ENCODE results near the gene PHPT1. TPM values are rescaled to one million over a fixed set of nuclear protein-coding genes. Genes with fewer than 3 reads are reported as not detected.

PHPT1 gene
- total and polyA plus RNA-seq, 2 of the 13 experiments (the other 11 are each of a cell fraction or from before 2014, with no cell fraction given): 189 to 192 TPM

DNA sequence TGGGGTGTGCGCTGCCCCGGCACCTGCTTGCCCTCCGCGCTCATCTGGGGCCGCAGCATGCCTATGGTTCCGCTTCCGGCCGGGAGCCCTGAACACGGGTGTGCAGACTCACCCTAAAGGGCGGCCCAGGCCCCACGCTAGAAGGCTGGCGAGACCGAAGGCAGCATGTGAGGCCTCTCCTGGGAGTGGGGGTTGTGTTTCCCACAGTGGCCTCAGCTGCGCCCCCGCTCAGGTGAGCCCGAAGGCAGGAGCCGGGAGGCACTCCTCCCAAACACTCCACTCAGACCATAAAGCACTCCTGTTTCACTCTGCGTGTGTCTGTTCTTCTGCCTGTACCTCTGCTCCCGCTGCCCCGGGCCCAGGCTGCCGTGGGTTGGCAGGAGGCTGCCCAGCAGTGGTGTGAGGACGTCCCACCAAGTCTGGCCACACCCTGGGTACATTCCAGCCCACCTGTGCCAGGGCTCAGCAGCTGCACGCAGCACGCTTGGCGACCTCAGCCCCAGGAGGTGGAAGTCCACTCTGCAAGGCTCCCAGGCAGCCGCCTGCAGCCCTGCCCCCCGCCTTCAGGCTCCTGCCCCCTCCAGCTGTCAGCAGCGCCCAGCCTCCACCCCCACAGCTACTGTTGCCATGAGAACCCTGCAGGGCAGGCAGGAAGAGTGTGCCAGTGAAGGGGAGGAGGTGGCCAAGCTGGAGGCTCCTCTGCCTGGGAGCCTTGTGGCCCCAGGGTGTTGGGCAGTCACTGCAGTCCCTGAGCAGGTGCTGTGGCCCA, 8.1 kb upstream of the PHPT1 start (continued):
- TF ChIP-seq, protein P1, sequence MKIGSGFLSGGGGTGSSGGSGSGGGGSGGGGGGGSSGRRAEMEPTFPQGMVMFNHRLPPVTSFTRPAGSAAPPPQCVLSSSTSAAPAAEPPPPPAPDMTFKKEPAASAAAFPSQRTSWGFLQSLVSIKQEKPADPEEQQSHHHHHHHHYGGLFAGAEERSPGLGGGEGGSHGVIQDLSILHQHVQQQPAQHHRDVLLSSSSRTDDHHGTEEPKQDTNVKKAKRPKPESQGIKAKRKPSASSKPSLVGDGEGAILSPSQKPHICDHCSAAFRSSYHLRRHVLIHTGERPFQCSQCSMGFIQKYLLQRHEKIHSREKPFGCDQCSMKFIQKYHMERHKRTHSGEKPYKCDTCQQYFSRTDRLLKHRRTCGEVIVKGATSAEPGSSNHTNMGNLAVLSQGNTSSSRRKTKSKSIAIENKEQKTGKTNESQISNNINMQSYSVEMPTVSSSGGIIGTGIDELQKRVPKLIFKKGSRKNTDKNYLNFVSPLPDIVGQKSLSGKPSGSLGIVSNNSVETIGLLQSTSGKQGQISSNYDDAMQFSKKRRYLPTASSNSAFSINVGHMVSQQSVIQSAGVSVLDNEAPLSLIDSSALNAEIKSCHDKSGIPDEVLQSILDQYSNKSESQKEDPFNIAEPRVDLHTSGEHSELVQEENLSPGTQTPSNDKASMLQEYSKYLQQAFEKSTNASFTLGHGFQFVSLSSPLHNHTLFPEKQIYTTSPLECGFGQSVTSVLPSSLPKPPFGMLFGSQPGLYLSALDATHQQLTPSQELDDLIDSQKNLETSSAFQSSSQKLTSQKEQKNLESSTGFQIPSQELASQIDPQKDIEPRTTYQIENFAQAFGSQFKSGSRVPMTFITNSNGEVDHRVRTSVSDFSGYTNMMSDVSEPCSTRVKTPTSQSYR (CRISPR knock-in tag; IDR thresholded peaks at IDR 0.05; ENCODE audit: borderline replicate concordance): peak; percentile 87; the same call in 1 of the 2 replicates
- TF ChIP-seq, protein P2, sequence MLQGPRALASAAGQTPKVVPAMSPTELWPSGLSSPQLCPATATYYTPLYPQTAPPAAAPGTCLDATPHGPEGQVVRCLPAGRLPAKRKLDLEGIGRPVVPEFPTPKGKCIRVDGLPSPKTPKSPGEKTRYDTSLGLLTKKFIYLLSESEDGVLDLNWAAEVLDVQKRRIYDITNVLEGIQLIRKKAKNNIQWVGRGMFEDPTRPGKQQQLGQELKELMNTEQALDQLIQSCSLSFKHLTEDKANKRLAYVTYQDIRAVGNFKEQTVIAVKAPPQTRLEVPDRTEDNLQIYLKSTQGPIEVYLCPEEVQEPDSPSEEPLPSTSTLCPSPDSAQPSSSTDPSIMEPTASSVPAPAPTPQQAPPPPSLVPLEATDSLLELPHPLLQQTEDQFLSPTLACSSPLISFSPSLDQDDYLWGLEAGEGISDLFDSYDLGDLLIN (CRISPR knock-in tag; IDR thresholded peaks at IDR 0.05; ENCODE audit: borderline replicate concordance): no peak
- TF ChIP-seq TGIF2 (CRISPR knock-in tag; IDR thresholded peaks at IDR 0.05) (peak; percentile 51; the same call in 1 of the 2 replicates), ZFP36 (IDR thresholded peaks at IDR 0.05; ENCODE audit: borderline replicate concordance, low read depth, low read length, partially characterized antibody) (no peak), ZBTB20 (CRISPR knock-in tag; IDR thresholded peaks at IDR 0.05; ENCODE audit: borderline replicate concordance, low read depth) (no peak), KDM1A (CRISPR knock-in tag; IDR thresholded peaks at IDR 0.05) (no peak), ZNF451 (CRISPR knock-in tag; IDR thresholded peaks at IDR 0.05) (no peak), ZNF124 (CRISPR knock-in tag; IDR thresholded peaks at IDR 0.05) (no peak), ATM (IDR thresholded peaks at IDR 0.05; ENCODE audit: borderline replicate concordance) (no peak), ZNF557 (CRISPR knock-in tag; IDR thresholded peaks at IDR 0.05) (no peak), ZNF672 (CRISPR knock-in tag; IDR thresholded peaks at IDR 0.05) (no peak; the same call in 1 of the 2 replicates), ZEB1 (IDR thresholded peaks at IDR 0.05; ENCODE audit: insufficient replicate concordance, low read depth) (no peak), ZFP36L2 (CRISPR knock-in tag; IDR thresholded peaks at IDR 0.05) (no peak), NFKBIZ (CRISPR knock-in tag; IDR thresholded peaks at IDR 0.05) (no peak), ZNF652 (CRISPR knock-in tag; IDR thresholded peaks at IDR 0.05; ENCODE audit: borderline replicate concordance, low read depth) (no peak), U2AF2 (IDR thresholded peaks at IDR 0.05; ENCODE audit: low read depth, low read length) (no peak), ARNTL (CRISPR knock-in tag; IDR thresholded peaks at IDR 0.05) (peak; percentile 78; the same call in 1 of the 2 replicates), CEBPG (CRISPR knock-in tag; IDR thresholded peaks at IDR 0.05) (no peak)
- TF ChIP-seq, protein P3, sequence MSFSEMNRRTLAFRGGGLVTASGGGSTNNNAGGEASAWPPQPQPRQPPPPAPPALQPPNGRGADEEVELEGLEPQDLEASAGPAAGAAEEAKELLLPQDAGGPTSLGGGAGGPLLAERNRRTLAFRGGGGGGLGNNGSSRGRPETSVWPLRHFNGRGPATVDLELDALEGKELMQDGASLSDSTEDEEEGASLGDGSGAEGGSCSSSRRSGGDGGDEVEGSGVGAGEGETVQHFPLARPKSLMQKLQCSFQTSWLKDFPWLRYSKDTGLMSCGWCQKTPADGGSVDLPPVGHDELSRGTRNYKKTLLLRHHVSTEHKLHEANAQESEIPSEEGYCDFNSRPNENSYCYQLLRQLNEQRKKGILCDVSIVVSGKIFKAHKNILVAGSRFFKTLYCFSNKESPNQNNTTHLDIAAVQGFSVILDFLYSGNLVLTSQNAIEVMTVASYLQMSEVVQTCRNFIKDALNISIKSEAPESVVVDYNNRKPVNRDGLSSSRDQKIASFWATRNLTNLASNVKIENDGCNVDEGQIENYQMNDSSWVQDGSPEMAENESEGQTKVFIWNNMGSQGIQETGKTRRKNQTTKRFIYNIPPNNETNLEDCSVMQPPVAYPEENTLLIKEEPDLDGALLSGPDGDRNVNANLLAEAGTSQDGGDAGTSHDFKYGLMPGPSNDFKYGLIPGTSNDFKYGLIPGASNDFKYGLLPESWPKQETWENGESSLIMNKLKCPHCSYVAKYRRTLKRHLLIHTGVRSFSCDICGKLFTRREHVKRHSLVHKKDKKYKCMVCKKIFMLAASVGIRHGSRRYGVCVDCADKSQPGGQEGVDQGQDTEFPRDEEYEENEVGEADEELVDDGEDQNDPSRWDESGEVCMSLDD (CRISPR knock-in tag; IDR thresholded peaks at IDR 0.05; ENCODE audit: borderline replicate concordance): no peak
- TF ChIP-seq, protein P4, sequence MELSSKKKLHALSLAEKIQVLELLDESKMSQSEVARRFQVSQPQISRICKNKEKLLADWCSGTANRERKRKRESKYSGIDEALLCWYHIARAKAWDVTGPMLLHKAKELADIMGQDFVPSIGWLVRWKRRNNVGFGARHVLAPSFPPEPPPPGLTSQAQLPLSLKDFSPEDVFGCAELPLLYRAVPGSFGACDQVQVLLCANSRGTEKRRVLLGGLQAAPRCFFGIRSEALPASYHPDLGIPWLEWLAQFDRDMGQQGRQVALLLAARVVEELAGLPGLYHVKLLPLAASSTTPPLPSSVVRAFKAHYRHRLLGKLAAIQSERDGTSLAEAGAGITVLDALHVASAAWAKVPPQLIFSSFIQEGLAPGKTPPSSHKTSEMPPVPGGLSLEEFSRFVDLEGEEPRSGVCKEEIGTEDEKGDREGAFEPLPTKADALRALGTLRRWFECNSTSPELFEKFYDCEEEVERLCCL (CRISPR knock-in tag; IDR thresholded peaks at IDR 0.05; ENCODE audit: borderline replicate concordance): no peak
- TF ChIP-seq, protein P5, sequence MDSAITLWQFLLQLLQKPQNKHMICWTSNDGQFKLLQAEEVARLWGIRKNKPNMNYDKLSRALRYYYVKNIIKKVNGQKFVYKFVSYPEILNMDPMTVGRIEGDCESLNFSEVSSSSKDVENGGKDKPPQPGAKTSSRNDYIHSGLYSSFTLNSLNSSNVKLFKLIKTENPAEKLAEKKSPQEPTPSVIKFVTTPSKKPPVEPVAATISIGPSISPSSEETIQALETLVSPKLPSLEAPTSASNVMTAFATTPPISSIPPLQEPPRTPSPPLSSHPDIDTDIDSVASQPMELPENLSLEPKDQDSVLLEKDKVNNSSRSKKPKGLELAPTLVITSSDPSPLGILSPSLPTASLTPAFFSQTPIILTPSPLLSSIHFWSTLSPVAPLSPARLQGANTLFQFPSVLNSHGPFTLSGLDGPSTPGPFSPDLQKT (CRISPR knock-in tag; IDR thresholded peaks at IDR 0.05; ENCODE audit: borderline replicate concordance): no peak

Data from HepG2 (cell line).